ENCODE results near the gene GPR22.

DNA sequence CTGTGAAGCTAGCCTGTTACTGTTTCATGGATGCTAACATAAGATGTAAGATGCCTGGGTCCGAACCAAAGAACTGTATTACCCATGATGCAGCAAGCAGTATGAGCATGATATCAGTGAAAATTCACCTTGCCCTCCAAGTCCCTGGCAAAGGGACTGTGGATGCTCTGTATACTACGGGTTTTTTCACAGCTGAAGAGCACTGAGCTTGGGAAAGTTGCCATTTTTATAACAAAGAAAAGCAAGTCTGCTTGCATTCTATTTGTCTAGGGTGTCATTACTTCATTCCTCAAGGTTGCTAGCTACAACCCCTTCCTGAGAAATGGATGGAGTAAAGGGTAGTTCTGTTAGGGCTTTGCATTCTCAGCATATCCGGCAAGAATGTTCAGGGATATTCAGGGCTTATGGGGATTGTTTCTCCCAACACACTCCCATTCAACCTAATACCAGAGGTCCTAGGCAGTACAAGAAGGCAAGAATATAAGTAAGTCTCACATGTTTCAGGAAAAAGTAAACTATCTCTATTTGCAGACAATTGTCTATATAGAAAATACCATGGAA, 5.1 kb upstream of the GPR22 start:
- TF ChIP-seq POLR2A (IDR thresholded peaks at IDR 0.05) (no peak), POLR2AphosphoS5 (IDR thresholded peaks at IDR 0.05) (no peak)
- TF ChIP-seq, protein P1, sequence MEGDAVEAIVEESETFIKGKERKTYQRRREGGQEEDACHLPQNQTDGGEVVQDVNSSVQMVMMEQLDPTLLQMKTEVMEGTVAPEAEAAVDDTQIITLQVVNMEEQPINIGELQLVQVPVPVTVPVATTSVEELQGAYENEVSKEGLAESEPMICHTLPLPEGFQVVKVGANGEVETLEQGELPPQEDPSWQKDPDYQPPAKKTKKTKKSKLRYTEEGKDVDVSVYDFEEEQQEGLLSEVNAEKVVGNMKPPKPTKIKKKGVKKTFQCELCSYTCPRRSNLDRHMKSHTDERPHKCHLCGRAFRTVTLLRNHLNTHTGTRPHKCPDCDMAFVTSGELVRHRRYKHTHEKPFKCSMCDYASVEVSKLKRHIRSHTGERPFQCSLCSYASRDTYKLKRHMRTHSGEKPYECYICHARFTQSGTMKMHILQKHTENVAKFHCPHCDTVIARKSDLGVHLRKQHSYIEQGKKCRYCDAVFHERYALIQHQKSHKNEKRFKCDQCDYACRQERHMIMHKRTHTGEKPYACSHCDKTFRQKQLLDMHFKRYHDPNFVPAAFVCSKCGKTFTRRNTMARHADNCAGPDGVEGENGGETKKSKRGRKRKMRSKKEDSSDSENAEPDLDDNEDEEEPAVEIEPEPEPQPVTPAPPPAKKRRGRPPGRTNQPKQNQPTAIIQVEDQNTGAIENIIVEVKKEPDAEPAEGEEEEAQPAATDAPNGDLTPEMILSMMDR (IDR thresholded peaks at IDR 0.05 in 8 of 11, conservative IDR thresholded peaks at IDR 0.05 in 3 of 11): no peak
